Measurements from ENCODE around the gene RNU2-63P. TPM values are rescaled to one million over a fixed set of nuclear protein-coding genes. Genes with fewer than 3 reads are reported as not detected.

Gene RNU2-63P
- total RNA-seq, 4 donors from 2014 or later = not detected

GRCh38 chr2:88053934-88054781 lies 37.8 kb upstream of the RNU2-63P start:
- intact Hi-C loops (cut with DNase I) = no loop called here

GRCh38 chr2:88053296-88053695 lies 36.9 kb upstream of the RNU2-63P start:
- Histone ChIP-seq H3K27ac (replicated peaks in 1 of 4) (peak overlapping the region; percentile 25 to 96 (median 66)), H3K27me3 (no peaks in the 10 kb centered on the region), H3K4me1 (peaks cover 30 to 39% (median 33%) of the 10 kb centered on the region in 4 donors), H3K9me3 (no peaks in the 10 kb centered on the region), H3K36me3 (peaks cover 0 to 7% (median 0%) of the 10 kb centered on the region in 4 donors), H3K4me3 (peak overlapping the region in 1 of 4 donors; percentile 0)
- DNase-seq (ENCODE audit: extremely low spot score) = no peak
- TF ChIP-seq CTCF (IDR thresholded peaks at IDR 0.05) (no peak), POLR2A (IDR thresholded peaks at IDR 0.05; ENCODE audit: low read depth) (no peak), POLR2AphosphoS5 (IDR thresholded peaks at IDR 0.05) (no peak), EP300 (IDR thresholded peaks at IDR 0.05) (no peak)
- WGBS = 10% methylated on average over 1 of the region's 1 CpG
- intact Hi-C loops (cut with DNase I) = no loop called here

More at GRCh38 chr2:88053934-88054781, 37.8 kb upstream of the RNU2-63P start:
- no peak for DNase-seq (ENCODE audit: extremely low spot score)
- Histone ChIP-seq H3K27ac (replicated peaks in 1 of 4) (peak overlapping the region; percentile 94 to 96 (median 95)), H3K27me3 (no peaks in the 10 kb centered on the region), H3K36me3 (peaks cover 0 to 7% (median 0%) of the 10 kb centered on the region in 4 donors), H3K9me3 (no peaks in the 10 kb centered on the region), H3K4me1 (peaks cover 27 to 35% (median 31%) of the 10 kb centered on the region in 4 donors), H3K4me3 (peak overlapping the region; percentile 75 to 93 (median 80))
- 67% methylated on average over 10 of the region's 10 CpGs for WGBS
- no peak for TF ChIP-seq POLR2A (IDR thresholded peaks at IDR 0.05; ENCODE audit: low read depth)
- TF ChIP-seq POLR2AphosphoS5 (IDR thresholded peaks at IDR 0.05) = no peak
- no peak for TF ChIP-seq EP300 (IDR thresholded peaks at IDR 0.05)
- no peak for TF ChIP-seq CTCF (IDR thresholded peaks at IDR 0.05)

- H3K4me1 ChIP-seq = peaks cover 30 to 41% (median 33%) of the 10 kb centered on the region in 4 donors
- no peaks in the 10 kb centered on the region for H3K9me3 ChIP-seq
- intact Hi-C loops (cut with DNase I) = no loop called here
- no peak overlapping the region for H3K27ac ChIP-seq (replicated peaks in 1 of 4)
- TF ChIP-seq POLR2AphosphoS5 (IDR thresholded peaks at IDR 0.05) (no peak), POLR2A (IDR thresholded peaks at IDR 0.05; ENCODE audit: low read depth) (no peak), CTCF (IDR thresholded peaks at IDR 0.05) (no peak), EP300 (IDR thresholded peaks at IDR 0.05) (no peak)
- peaks cover 0 to 7% (median 0%) of the 10 kb centered on the region in 4 donors for H3K36me3 ChIP-seq
- H3K27me3 ChIP-seq = no peaks in the 10 kb centered on the region
- H3K4me3 ChIP-seq = no peak overlapping the region
- DNase-seq (ENCODE audit: extremely low spot score) = no peak
- WGBS = 71% methylated on average over 2 of the region's 2 CpGs
Observed at GRCh38 chr2:88051792-88052191, 35.4 kb upstream of the RNU2-63P start.

- H3K4me3 ChIP-seq = no peak overlapping the region
- 71% methylated on average over 1 of the region's 1 CpG for WGBS
- no peak overlapping the region for H3K27ac ChIP-seq (replicated peaks in 1 of 4)
- no peak for DNase-seq (ENCODE audit: extremely low spot score)
- TF ChIP-seq POLR2A (IDR thresholded peaks at IDR 0.05; ENCODE audit: low read depth) (no peak), POLR2AphosphoS5 (IDR thresholded peaks at IDR 0.05) (no peak), EP300 (IDR thresholded peaks at IDR 0.05) (no peak), CTCF (IDR thresholded peaks at IDR 0.05) (no peak)
- no peaks in the 10 kb centered on the region for H3K27me3 ChIP-seq
- peaks cover 22 to 34% (median 28%) of the 10 kb centered on the region in 4 donors for H3K4me1 ChIP-seq
- H3K36me3 ChIP-seq = peaks cover 0 to 7% (median 0%) of the 10 kb centered on the region in 4 donors
- intact Hi-C loops (cut with DNase I) = no loop called here
- no peaks in the 10 kb centered on the region for H3K9me3 ChIP-seq
Observed at GRCh38 chr2:88049622-88050021, 33.3 kb upstream of the RNU2-63P start.

Data from esophagus muscularis mucosa (tissue), 4 donors.